Subcutaneous adipose tissue (tissue), 4 donors: ENCODE results near the gene HGF. TPM values are rescaled to one million over a fixed set of nuclear protein-coding genes. Genes with fewer than 3 reads are reported as not detected.

Source experiments
- CTCF ChIP-seq: fragments of 450-650 bp; IDR thresholded peaks from one replicate; pipeline ENCODE4 v1.5.1; 2016; ENCODE audit warnings: low read depth, mild to moderate bottlenecking, control low read depth, antibody characterized with exemption, moderate library complexity
- total RNA-seq, 4 donors: library from RNA; depleted of rRNA; stranded (reverse); fragments of >200 nt; gene quantifications; one replicate each; pipeline ENCODE4 v1.1.0, GENCODE V29; 2016

The HGF gene
- total RNA-seq, 4 donors from 2014 or later, result 2.1 to 20.6 (median 7.9) TPM

GRCh38 chr7:81801532-81801931 lies 31.7 kb upstream of the HGF start:
- no peak for TF ChIP-seq CTCF

- no peak for TF ChIP-seq CTCF
Measured at GRCh38 chr7:81791568-81792518, 22.0 kb upstream of the HGF start.

GRCh38 chr7:81790686-81791085 lies 20.8 kb upstream of the HGF start:
- TF ChIP-seq CTCF, result no peak

GRCh38 chr7:81790120-81790500 lies 20.3 kb upstream of the HGF start:
- TF ChIP-seq CTCF, result no peak

GRCh38 chr7:81789406-81790119 lies 19.7 kb upstream of the HGF start:
- no peak for TF ChIP-seq CTCF

GRCh38 chr7:81788246-81788645 lies 18.4 kb upstream of the HGF start:
- TF ChIP-seq CTCF, result no peak

GRCh38 chr7:81783818-81784217 lies 14.0 kb upstream of the HGF start:
- TF ChIP-seq CTCF, result no peak
